HAP-1 (cell line): Measurements from ENCODE around the gene TH.

ENCODE experiments used
- DNase-seq, 2 experiments: peaks; one replicate each; pipeline ENCODE4 v3.0.0-alpha.2; 2016 to 2020; ENCODE audit warnings: low spot score in 2 of 2
- H3K27me3 ChIP-seq: fragments of 250-450 bp; sonication (Bioruptor Pico); 2 replicates; pipeline ENCODE4 v1.5.1; 2020; ENCODE audit warnings: low read depth, mild to moderate bottlenecking, moderate library complexity
- H3K36me3 ChIP-seq: fragments of 250-450 bp; sonication (Bioruptor Pico); replicated peaks from 2 replicates; pipeline ENCODE4 v1.5.1; 2020; ENCODE audit warnings: mild to moderate bottlenecking
- H3K4me1 ChIP-seq: fragments of 250-450 bp; sonication (Bioruptor Pico); 2 replicates; pipeline ENCODE4 v1.5.1; 2020; ENCODE audit warnings: mild to moderate bottlenecking
- H3K4me3 ChIP-seq: fragments of 250-450 bp; sonication (Bioruptor Pico); 2 replicates; pipeline ENCODE4 v1.5.1; 2020; ENCODE audit warnings: mild to moderate bottlenecking, moderate library complexity
- H3K9me3 ChIP-seq: fragments of 250-450 bp; sonication (Bioruptor Pico); 2 replicates; pipeline ENCODE4 v1.5.1; 2020; ENCODE audit warnings: mild to moderate bottlenecking, moderate library complexity
- in situ Hi-C: fragments of 300-500 bp; cut with MboI; formaldehyde crosslinking; loops from 3 replicates; pipeline ENCODE4 v1.14.3; 2020; ENCODE audit warnings: low sequenced_read_pairs, inconsistent platforms, mixed read lengths

TH gene

DNA sequence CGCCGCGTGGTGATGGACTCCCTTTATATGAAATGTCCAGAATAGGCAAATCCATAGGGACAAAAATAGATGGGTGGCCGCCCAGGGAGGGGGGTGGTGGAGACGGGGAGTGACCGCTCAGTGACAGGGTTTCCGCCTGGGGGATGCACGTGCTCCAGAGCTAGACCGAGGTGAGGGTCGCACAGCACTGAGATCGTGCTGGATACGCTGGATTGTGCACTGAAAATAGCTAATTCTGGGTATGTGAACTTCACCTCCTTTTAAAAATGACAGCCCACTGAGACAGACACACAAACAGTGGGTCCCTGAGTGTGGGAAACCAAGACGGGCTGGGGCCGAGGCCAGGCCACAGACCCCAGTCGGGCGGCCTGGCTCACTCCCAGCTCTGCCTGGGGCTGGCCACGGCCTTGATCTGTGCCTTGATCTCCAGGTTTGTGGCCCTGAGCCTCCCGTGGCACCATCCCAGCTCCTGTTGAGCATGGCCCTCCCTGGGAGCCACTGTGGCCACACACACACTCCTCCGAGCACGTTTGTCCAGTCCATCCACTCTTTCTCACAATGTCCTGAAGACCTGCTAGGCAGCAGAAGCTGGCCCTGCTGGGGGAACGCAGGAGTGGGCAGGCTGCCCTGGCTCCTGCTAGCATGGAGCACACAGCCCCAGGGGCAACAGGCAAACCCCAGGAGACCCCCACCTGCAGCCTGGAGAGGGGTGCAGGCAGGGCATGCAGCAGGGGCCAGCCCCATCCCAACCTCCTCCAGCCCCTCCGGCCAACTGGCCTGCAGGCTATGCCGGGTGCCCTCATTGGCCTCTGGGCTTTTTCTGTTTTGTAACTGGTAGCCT, 41.0 kb upstream of the TH start:
- Histone ChIP-seq H3K4me3 (no peak overlapping the region), H3K27me3 (no peaks in the 10 kb centered on the region), H3K36me3 (no peaks in the 10 kb centered on the region), H3K9me3 (no peaks in the 10 kb centered on the region), H3K4me1 (no peaks in the 10 kb centered on the region)
- in situ Hi-C loops, result no loop called here
- DNase-seq, result no peak

DNA sequence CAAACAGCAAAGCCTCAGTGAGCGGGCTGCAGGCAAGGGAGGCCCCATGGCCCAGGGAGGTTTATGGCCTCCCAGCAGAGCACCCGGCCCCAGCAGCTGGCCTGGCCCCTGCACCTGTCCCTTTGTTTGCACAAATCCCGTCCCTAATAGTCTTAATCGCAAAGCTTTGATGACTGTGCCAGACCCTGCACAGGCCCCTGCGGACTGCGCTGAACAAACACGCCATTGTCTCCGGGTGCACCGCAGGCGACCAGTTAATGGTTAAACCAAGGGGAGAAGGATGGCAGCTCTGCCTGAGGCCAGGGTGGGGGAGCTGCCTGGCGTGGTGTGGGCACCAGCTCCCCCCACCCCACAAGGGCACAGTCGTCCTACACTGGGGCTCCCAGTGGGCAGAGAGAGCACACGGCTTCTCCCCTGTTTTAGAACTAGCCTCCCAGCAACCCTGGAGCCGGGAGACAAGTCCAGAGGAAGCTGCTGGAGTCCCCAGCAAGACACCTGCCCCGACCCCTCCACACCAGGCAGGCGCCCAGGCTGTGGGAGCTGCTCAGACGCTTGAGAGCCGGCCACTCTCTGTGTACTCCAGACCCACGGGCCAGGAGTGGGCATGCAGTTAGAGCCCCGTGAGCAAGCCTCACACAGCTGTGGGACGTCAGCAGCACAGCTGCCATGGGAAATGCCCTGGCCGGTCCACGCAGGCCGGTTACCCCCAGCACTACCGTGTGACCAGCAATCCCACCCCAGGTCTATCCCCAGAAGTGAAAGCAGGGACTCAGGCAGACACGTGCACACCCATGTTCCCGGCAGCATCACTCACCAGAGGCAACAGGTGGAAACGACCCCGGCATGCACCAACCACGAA, 39.7 kb upstream of the TH start:
- Histone ChIP-seq H3K9me3 (no peaks in the 10 kb centered on the region), H3K4me3 (no peak overlapping the region), H3K27me3 (no peaks in the 10 kb centered on the region), H3K4me1 (no peaks in the 10 kb centered on the region), H3K36me3 (no peaks in the 10 kb centered on the region)
- in situ Hi-C loops, result no loop called here
- DNase-seq, result peak in 1 of 2 experiments; percentile 29

DNA sequence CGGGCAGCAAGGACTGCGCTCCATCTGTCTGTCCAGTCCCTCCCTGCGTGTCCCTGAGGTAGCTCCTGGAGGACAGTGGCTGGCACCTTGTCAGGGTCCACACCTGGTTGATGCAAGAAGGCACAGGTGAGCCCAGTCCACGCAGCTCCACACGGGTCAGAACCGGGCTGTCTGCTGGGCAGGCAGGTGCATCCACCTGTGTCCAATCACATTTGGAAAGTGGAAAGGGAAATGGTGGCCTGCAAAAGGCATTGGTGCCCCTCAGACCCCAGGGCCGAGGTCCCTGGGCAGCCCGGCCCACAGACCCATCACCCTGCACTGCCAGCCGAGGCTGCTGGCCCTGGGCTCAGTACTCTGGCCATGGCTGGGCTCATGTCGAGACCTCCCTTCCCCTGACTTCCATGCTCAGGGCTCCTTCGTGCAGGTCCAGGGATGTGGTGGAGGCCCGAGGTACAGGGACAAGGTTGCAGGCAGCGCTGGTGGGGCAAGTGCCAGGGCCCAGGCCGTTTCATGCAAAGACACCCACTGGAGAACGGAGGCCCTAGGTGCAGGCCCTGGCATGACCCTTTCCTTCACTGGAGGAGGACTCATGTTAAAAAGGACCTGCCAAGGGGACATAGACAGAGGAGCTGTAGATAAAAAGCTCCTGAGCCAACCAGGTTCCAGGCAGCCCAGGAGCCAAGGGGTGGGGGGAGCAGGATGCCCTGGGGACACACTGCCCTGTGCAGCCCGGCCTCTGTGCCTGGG, 38.9 kb upstream of the TH start:
- Histone ChIP-seq H3K4me1 (no peaks in the 10 kb centered on the region), H3K9me3 (no peaks in the 10 kb centered on the region), H3K27me3 (no peaks in the 10 kb centered on the region), H3K36me3 (no peaks in the 10 kb centered on the region), H3K4me3 (no peak overlapping the region)
- in situ Hi-C loops, result no loop called here
- peak in 1 of 2 experiments; percentile 5 for DNase-seq

DNA sequence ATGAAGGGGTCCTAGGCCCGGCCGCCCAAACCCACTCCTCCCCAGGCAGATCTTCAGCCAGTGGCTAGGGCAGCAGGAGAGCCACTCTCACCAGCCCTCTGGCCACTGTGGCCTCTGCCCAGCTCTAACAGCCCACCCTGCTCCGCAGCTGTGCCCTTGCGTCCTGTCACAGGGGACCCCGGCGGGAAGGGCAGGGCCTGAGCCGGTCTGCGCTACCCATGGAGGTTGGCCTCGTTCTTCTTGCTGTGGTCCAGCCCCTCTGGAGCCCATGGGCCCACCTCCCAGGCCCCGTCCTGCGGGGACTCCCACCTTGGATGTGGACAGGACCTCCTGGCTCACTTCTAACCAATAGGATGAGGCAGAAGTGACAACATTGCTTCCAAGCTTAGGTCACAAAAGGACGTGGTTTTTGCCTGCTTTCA, 38.3 kb upstream of the TH start:
- Histone ChIP-seq H3K4me3 (no peak overlapping the region), H3K36me3 (no peaks in the 10 kb centered on the region), H3K27me3 (no peaks in the 10 kb centered on the region), H3K4me1 (no peaks in the 10 kb centered on the region), H3K9me3 (no peaks in the 10 kb centered on the region)
- no peak for DNase-seq
- in situ Hi-C loops, result no loop called here

DNA sequence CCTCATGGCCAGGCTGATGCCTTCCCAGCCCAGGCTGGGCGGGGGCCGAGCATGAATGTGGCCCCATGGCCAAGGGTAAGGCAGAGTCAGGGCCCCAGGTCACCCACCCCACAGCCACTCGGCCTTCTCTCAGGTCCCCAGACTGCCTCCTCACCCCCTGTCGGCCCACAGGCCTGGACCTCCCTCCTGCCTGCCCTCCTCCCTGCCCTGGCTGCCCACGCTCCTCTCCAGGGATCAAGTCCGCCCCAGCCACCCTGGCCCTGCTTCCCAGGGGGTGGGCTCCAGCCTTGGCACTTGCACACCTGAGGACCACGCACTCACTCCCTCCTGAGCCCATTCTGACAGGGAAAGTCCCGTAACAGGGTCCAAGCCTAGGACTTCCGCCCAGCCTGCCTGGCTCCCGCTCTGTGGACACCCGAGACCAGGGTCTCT, 37.8 kb upstream of the TH start:
- Histone ChIP-seq H3K9me3 (no peaks in the 10 kb centered on the region), H3K36me3 (no peaks in the 10 kb centered on the region), H3K4me3 (no peak overlapping the region), H3K27me3 (no peaks in the 10 kb centered on the region), H3K4me1 (no peaks in the 10 kb centered on the region)
- DNase-seq, result no peak
- in situ Hi-C loops, result no loop called here

DNA sequence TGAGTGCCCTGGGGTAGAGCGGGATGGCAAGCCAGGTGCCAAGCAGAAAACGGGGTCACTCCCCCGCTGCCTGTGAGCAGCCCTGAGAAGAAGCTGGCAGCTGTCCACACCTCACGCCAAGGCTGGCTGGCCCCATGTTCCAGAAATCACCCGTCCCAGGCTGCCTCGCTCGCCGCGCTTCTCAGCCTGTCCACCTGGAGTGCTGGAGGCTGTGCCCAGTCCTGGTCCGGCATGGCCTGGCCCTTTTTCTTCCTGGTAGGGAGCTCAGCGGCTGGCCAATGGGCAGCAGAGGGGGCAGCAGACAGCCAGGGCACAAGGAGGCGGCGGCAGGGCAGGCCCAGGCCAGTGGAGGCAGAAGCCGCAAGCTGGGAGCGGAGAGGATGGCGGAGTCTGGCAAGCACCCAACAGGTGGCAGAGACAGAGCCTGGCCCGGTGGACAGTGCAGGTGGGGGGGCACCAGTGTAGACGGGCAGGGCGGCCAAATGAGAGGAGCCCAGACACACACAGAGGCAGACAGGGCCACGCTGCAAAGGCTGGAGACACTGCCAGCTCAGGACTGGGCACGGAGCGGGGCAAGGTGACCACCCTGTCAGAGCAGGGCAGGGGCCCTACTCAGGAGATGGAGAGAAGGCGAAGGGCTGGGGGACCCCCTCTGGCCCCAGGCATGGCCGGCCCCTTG, 37.2 kb upstream of the TH start:
- Histone ChIP-seq H3K36me3 (no peaks in the 10 kb centered on the region), H3K27me3 (no peaks in the 10 kb centered on the region), H3K9me3 (no peaks in the 10 kb centered on the region), H3K4me3 (no peak overlapping the region), H3K4me1 (no peaks in the 10 kb centered on the region)
- DNase-seq, result peak in 1 of 2 experiments; percentile 7
- in situ Hi-C loops, result no loop called here

DNA sequence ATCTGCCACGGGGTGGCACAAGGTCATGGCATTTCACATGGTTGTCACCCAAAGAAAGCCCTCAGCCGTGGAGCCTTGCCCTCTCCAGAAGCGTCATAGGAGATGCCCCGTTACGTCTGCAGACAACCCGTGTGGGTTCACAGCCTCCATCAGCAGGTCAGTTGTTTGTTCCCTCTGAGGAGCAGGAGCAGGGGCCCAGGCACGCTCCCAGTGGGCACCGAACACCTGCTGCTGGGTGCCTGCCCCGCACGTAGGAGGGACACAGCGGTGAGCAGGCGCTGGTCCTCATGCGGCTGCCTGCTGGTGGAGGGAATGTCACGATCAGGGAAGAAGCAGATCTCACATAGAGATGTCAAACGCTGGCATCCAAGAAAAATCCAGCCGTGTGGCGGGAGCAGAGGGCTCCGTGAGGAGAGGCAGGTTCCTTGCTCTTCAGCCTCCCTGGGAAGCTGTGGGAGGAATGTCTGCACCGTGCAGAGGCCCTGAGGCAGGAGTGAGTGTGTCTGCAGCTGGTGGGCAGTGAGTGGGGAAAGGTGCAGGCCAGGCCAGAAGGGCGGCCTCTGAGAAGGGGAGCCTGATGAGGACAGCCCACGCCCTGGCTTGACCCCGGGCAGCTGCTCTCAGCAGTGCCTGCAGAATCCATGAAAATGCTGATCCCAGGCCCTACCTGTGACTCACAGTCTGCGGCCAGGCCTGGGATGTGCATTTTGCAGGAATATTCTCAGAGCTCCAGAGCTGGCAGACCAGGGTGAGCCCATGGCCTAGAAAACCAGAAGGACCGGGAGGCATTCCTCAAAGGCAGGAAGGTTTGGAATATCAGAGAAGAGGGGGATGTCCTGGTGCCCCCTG, 36.4 kb upstream of the TH start:
- Histone ChIP-seq H3K9me3 (no peaks in the 10 kb centered on the region), H3K4me1 (no peaks in the 10 kb centered on the region), H3K27me3 (no peaks in the 10 kb centered on the region), H3K4me3 (no peak overlapping the region), H3K36me3 (no peaks in the 10 kb centered on the region)
- in situ Hi-C loops, result no loop called here
- DNase-seq, result no peak

DNA sequence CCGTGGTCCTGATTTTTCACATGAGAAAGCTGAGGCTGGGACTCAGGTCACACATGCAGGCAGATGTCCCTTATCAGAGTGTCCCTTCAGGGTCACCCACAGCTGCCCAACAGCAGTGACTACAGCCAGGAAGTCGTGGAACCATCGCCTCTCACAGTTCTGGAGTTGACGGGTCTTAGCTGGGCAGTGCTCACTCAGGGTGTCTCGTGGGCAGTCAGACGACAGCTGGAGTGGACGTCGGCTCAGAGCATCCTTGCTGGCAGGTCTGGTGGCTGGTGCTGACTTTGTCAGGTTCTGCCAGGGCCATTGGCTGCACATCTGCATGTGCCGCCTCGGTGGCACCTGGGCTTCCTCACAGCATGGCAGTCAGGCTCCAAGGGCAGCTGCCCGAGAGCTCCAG, 35.6 kb upstream of the TH start:
- in situ Hi-C loops, result no loop called here
- DNase-seq, result no peak
- Histone ChIP-seq H3K9me3 (no peaks in the 10 kb centered on the region), H3K27me3 (no peaks in the 10 kb centered on the region), H3K4me1 (no peaks in the 10 kb centered on the region), H3K36me3 (no peaks in the 10 kb centered on the region), H3K4me3 (no peak overlapping the region)

DNA sequence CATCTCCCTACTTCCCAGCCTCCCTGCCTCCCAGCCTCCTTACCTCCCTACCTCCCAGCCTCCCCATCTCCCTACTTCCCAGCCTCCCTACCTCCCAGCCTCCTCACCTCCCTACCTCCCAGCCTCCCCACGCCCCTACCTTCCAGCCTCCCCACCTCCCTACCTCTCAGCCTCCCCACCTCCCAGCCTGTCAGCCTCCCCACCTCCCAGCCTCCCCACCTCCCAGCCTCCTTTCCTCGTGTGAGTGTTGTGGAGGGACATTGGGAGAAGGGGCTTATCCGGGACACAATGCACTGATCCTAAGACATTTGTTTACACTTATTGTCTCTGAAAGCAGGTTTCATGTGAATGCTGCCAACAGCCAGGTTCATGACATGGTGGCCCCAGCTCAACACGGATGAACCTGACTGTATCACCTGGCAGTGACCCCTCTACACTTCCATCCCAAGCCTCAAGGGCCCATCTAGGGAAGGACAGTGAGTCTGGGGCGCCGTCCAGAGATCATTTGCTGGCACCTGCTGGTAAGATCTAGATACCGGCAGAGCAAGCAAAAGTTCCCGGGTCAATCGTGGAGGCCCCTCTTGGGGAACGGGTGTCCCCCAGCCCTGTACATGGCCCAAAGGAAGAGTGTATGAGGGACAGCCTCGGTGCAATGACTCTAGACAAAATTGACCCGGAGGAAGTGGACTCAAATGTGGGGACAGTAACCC, 34.5 kb upstream of the TH start:
- Histone ChIP-seq H3K4me1 (no peaks in the 10 kb centered on the region), H3K4me3 (no peak overlapping the region), H3K36me3 (no peaks in the 10 kb centered on the region), H3K27me3 (no peaks in the 10 kb centered on the region), H3K9me3 (no peaks in the 10 kb centered on the region)
- in situ Hi-C loops, result no loop called here
- peak in 1 of 2 experiments; percentile 5 for DNase-seq

DNA sequence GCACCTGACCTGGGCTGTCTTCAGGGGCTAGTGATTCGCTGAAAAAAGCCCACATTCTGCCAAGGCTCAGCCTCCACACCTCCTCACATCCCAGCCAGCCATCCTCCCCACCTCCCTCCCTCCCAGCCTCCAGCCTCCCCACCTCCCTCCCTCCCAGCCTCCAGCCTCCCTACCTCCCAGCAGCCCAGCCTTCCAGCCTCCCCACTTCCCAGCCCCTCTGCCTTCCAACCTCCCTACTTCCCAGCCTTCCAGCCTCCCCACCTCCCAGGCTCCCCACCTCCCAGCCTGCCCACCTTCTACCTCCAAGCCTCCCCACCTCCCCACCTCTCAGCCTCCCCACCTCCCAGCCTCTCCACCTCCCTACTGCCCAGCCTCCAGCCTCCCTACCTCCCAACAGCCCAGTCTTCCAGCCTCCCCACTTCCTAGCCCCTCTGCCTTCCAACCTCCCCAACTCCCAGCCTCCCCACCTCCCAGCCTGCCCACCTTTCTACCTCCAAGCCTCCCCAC, 33.7 kb upstream of the TH start:
- no peak for DNase-seq
- no peaks in the 10 kb centered on the region for H3K27me3 ChIP-seq
- in situ Hi-C loops, result no loop called here
- no peaks in the 10 kb centered on the region for H3K9me3 ChIP-seq
- H3K4me1 ChIP-seq, result no peaks in the 10 kb centered on the region
- no peak overlapping the region for H3K4me3 ChIP-seq
- no peaks in the 10 kb centered on the region for H3K36me3 ChIP-seq

DNA sequence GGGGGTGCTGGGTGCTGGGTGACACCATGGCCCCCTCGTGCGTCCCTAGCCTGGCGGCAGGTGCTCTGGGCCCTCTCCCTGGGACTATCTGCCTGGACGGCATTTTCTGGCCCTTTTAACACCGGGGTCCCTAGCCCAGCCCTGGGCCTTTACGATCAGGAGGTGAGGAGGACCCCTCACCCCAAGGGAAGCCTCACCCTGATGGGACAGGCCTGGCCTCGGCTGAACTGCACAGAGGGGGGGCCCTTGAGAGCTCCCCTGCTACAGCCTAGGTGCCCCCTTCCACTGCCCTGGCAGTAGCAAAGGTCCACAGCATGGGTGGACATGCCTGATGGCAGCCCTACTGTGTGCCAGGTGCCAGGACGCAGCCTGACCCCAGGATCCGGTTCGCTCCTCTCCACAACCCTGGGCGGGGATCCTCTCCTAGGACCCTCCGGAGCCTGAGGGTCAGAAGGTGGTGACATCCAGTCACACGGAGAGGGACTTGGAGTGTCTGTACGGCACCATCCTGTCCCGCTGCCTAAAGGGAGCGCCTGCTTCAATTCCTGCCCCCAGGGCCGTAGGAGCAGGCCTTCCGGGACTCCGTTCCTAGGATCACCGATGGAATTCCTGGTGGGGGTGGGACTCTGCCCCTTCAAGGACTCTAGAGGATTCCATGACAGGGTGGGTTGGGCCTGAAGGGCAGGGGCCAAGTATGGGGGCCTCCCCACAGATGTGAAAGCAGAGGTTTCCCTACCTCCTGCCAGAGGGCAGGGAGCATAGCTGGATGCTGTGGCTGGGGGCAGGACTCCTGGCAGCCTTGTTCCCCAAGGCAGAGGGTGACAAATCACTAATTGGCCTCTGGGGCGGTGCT, 33.0 kb upstream of the TH start:
- Histone ChIP-seq H3K27me3 (no peaks in the 10 kb centered on the region), H3K9me3 (no peaks in the 10 kb centered on the region), H3K36me3 (no peaks in the 10 kb centered on the region), H3K4me1 (no peaks in the 10 kb centered on the region), H3K4me3 (no peak overlapping the region)
- DNase-seq, result no peak
- in situ Hi-C loops, result no loop called here
